Chondrocyte (in vitro differentiated cells): ENCODE results near the gene PTGER2. TPM values are rescaled to one million over a fixed set of nuclear protein-coding genes. Genes with fewer than 3 reads are reported as not detected.

Experiments used
- DNase-seq: peaks from one replicate; pipeline ENCODE4 v3.0.0; 2021; ENCODE audit warnings: mixed read lengths, low spot score
- H3K27ac Mint-ChIP-seq: one replicate; pipeline ENCODE4 v1.8.0; 2021; ENCODE audit warnings: mild to moderate bottlenecking, moderate library complexity, mixed read lengths; ENCODE audit not compliant: unreplicated experiment
- H3K27me3 Mint-ChIP-seq: 2 replicates; pipeline ENCODE4 v1.8.0; 2021; ENCODE audit warnings: low read depth, mixed read lengths
- H3K36me3 Mint-ChIP-seq: 2 replicates; pipeline ENCODE4 v1.8.0; 2021; ENCODE audit warnings: low read depth, mixed read lengths
- H3K4me1 Mint-ChIP-seq: 2 replicates; pipeline ENCODE4 v1.8.0; 2021; ENCODE audit warnings: low read depth, mild to moderate bottlenecking, mixed read lengths
- H3K4me3 Mint-ChIP-seq: one replicate; pipeline ENCODE4 v1.8.0; 2021; ENCODE audit warnings: mild to moderate bottlenecking, moderate library complexity, mixed read lengths; ENCODE audit not compliant: unreplicated experiment
- H3K9me3 Mint-ChIP-seq: 2 replicates; pipeline ENCODE4 v1.8.0; 2021; ENCODE audit warnings: low read depth, mixed read lengths
- CTCF ChIP-seq: fragments of 200-600 bp; sonication (generic); IDR thresholded peaks from 2 replicates; pipeline ENCODE4 v1.5.0; 2021; ENCODE audit warnings: antibody characterized with exemption, mild to moderate bottlenecking, moderate library complexity
- total RNA-seq: library from RNA; stranded (reverse); gene quantifications from 3 replicates; pipeline ENCODE4 v1.2.1, GENCODE V29; 2021

The PTGER2 gene
- total RNA-seq, 1 donor from 2014 or later, result 2.5 TPM

GRCh38 chr14:52338051-52338681 is 24.1 kb downstream of the PTGER2 start:
- H3K4me1 Mint-ChIP-seq, result peaks cover 26% of the 10 kb centered on the region
- no peak for TF ChIP-seq CTCF
- H3K36me3 Mint-ChIP-seq, result no peaks in the 10 kb centered on the region
- no peaks in the 10 kb centered on the region for H3K27me3 Mint-ChIP-seq
- H3K9me3 Mint-ChIP-seq, result no peaks in the 10 kb centered on the region
- no peak for DNase-seq
- H3K27ac Mint-ChIP-seq, result no peak overlapping the region
- no peak overlapping the region for H3K4me3 Mint-ChIP-seq

GRCh38 chr14:52339262-52339661 is 25.1 kb downstream of the PTGER2 start:
- TF ChIP-seq CTCF, result no peak
- no peaks in the 10 kb centered on the region for H3K27me3 Mint-ChIP-seq
- no peaks in the 10 kb centered on the region for H3K9me3 Mint-ChIP-seq
- no peak for DNase-seq
- H3K4me3 Mint-ChIP-seq, result no peak overlapping the region
- peaks cover 19% of the 10 kb centered on the region for H3K4me1 Mint-ChIP-seq
- no peaks in the 10 kb centered on the region for H3K36me3 Mint-ChIP-seq
- H3K27ac Mint-ChIP-seq, result no peak overlapping the region

GRCh38 chr14:52342849-52343596 is 28.9 kb downstream of the PTGER2 start:
- Mint-ChIP-seq H3K36me3 (no peaks in the 10 kb centered on the region), H3K27ac (no peak overlapping the region), H3K9me3 (no peaks in the 10 kb centered on the region), H3K27me3 (no peaks in the 10 kb centered on the region), H3K4me3 (no peak overlapping the region), H3K4me1 (peaks cover 17% of the 10 kb centered on the region)
- TF ChIP-seq CTCF, result no peak
- DNase-seq, result no peak

GRCh38 chr14:52346778-52347177 is 32.7 kb downstream of the PTGER2 start:
- no peak for DNase-seq
- no peaks in the 10 kb centered on the region for H3K9me3 Mint-ChIP-seq
- H3K4me3 Mint-ChIP-seq, result no peak overlapping the region
- H3K27me3 Mint-ChIP-seq, result no peaks in the 10 kb centered on the region
- no peaks in the 10 kb centered on the region for H3K36me3 Mint-ChIP-seq
- peaks cover 41% of the 10 kb centered on the region for H3K4me1 Mint-ChIP-seq
- TF ChIP-seq CTCF, result no peak
- no peak overlapping the region for H3K27ac Mint-ChIP-seq

- Mint-ChIP-seq H3K27ac (peak overlapping the region; percentile 3), H3K36me3 (no peaks in the 10 kb centered on the region), H3K9me3 (no peaks in the 10 kb centered on the region), H3K4me3 (no peak overlapping the region), H3K27me3 (no peaks in the 10 kb centered on the region), H3K4me1 (peaks cover 45% of the 10 kb centered on the region)
- DNase-seq, result no peak
- no peak for TF ChIP-seq CTCF
Measured at GRCh38 chr14:52348279-52348678, 34.2 kb downstream of the PTGER2 start.
